ENCODE results near the gene ADCY9. TPM values are rescaled to one million over a fixed set of nuclear protein-coding genes. Genes with fewer than 3 reads are reported as not detected.

Gene ADCY9
- total RNA-seq, 1 experiment from 2014 or later = 9.8 TPM

DNA sequence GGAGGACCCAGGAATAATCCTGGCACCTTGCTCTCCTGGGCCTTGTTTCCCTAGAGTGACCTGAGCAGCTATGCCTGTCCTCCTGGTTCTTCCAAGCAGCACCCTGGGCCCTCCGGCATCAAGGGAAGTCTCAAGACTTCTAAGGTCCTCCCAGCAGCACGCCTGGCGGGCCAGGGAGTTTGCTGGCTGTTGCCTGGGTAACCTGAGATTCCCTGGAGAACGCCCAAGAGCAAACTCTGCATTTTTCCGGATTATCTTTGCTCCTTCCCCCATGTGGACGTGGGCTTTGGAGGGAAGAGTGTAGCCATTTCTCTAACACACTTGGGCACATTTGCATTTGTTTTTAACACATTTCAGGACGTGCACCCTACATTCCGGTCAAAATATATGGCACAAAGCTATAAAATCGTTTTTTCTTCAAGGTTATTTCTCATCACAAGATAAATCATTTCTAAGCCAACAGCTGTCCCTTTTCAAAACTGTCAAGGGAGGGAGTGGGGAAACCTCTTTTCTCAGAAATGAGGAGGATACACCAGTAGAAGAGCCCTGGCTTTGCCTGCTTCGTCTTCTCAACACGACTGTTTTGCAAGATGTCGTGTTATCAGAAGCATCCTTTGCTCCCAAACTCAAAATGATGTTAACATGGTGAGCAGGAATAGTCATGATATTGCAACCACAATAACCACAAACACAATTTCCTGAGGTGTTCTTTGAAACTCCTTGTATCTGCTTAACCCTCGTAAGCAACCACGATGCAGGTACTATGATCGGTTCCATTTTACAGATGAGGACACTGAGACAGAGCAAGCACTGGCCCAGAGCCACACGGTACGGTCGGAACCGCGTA lies 116.5 kb downstream of the ADCY9 start:
- Histone ChIP-seq H3K79me2 (ENCODE audit: insufficient read depth, low read length) (no peaks in the 10 kb centered on the region), H3K9me3 (ENCODE audit: control insufficient read depth in 1 of 2, insufficient read depth in 1 of 2, low read depth in 1 of 2, low read length in 2 of 2) (no peaks in the 10 kb centered on the region), H3K9ac (ENCODE audit: low read length) (no peak overlapping the region), H3K4me3 (replicated peaks in 1 of 2; ENCODE audit: low read depth in 1 of 2, low read length in 2 of 2) (no peak overlapping the region), H2AFZ (ENCODE audit: low read depth, low read length, poor library complexity, severe bottlenecking) (no peak overlapping the region), H3K4me2 (ENCODE audit: low read length) (no peak overlapping the region), H3K27ac (ENCODE audit: low read depth, low read length) (no peak overlapping the region), H4K20me1 (ENCODE audit: insufficient read depth) (no peaks in the 10 kb centered on the region), H3K9me2 (ENCODE audit: insufficient read depth) (no peaks in the 10 kb centered on the region), H3K36me3 (ENCODE audit: control insufficient read depth in 1 of 2, insufficient read depth in 2 of 2, low read length in 2 of 2) (no peaks in the 10 kb centered on the region), H3K4me1 (ENCODE audit: control insufficient read depth in 1 of 2, insufficient read depth in 2 of 2, low read length in 2 of 2) (no peaks in the 10 kb centered on the region), H3K27me3 (ENCODE audit: insufficient read depth, low read length) (no peaks in the 10 kb centered on the region)
- ChIA-PET CTCF (interaction anchor here (1.2 kb wide), 1 partner anchor 16 kb away, joined by 5 read pairs; no protein-coding TSS in a partner anchor), RAD21 (ENCODE audit: low non-redundant PET in 1 of 2, low total read pairs in 2 of 2, uncharacterized antibody in 2 of 2, unreplicated experiment in 2 of 2) (no interaction called here), POLR2A (no interaction called here)
- no peak for ATAC-seq
- no TSS peak for BruUV-seq (replicated peaks)
- intact Hi-C loops (cut with micrococcal nuclease) = no loop called here
- no peak for TF ChIP-seq CBX3 (IDR thresholded peaks at IDR 0.05; ENCODE audit: low read depth)
- TF ChIP-seq TCF7L2 (IDR thresholded peaks at IDR 0.05; ENCODE audit: borderline replicate concordance, extremely low read depth, insufficient read depth, insufficient read length) = no peak
- TF ChIP-seq, protein P1, sequence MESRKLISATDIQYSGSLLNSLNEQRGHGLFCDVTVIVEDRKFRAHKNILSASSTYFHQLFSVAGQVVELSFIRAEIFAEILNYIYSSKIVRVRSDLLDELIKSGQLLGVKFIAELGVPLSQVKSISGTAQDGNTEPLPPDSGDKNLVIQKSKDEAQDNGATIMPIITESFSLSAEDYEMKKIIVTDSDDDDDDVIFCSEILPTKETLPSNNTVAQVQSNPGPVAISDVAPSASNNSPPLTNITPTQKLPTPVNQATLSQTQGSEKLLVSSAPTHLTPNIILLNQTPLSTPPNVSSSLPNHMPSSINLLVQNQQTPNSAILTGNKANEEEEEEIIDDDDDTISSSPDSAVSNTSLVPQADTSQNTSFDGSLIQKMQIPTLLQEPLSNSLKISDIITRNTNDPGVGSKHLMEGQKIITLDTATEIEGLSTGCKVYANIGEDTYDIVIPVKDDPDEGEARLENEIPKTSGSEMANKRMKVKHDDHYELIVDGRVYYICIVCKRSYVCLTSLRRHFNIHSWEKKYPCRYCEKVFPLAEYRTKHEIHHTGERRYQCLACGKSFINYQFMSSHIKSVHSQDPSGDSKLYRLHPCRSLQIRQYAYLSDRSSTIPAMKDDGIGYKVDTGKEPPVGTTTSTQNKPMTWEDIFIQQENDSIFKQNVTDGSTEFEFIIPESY (IDR thresholded peaks at IDR 0.05; ENCODE audit: extremely low read depth, insufficient replicate concordance, low read length) = no peak
- TF ChIP-seq POLR2A (IDR thresholded peaks at IDR 0.05; ENCODE audit: borderline replicate concordance, extremely low read depth, insufficient read depth, insufficient read length) = no peak
- TF ChIP-seq ZNF274 (IDR thresholded peaks at IDR 0.05; ENCODE audit: low read depth, low read length) = no peak
- TF ChIP-seq, protein P2, sequence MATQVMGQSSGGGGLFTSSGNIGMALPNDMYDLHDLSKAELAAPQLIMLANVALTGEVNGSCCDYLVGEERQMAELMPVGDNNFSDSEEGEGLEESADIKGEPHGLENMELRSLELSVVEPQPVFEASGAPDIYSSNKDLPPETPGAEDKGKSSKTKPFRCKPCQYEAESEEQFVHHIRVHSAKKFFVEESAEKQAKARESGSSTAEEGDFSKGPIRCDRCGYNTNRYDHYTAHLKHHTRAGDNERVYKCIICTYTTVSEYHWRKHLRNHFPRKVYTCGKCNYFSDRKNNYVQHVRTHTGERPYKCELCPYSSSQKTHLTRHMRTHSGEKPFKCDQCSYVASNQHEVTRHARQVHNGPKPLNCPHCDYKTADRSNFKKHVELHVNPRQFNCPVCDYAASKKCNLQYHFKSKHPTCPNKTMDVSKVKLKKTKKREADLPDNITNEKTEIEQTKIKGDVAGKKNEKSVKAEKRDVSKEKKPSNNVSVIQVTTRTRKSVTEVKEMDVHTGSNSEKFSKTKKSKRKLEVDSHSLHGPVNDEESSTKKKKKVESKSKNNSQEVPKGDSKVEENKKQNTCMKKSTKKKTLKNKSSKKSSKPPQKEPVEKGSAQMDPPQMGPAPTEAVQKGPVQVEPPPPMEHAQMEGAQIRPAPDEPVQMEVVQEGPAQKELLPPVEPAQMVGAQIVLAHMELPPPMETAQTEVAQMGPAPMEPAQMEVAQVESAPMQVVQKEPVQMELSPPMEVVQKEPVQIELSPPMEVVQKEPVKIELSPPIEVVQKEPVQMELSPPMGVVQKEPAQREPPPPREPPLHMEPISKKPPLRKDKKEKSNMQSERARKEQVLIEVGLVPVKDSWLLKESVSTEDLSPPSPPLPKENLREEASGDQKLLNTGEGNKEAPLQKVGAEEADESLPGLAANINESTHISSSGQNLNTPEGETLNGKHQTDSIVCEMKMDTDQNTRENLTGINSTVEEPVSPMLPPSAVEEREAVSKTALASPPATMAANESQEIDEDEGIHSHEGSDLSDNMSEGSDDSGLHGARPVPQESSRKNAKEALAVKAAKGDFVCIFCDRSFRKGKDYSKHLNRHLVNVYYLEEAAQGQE (IDR thresholded peaks at IDR 0.05; ENCODE audit: low read depth) = no peak
- no peak for TF ChIP-seq CTCF (IDR thresholded peaks at IDR 0.05 in 2 of 3, conservative IDR thresholded peaks at IDR 0.05 in 1 of 3; ENCODE audit: borderline replicate concordance in 1 of 3, insufficient read depth in 1 of 3, low read depth in 2 of 3, low read length in 2 of 3)
- TF ChIP-seq SRF (IDR thresholded peaks at IDR 0.05; ENCODE audit: low read depth) = no peak
- TF ChIP-seq RAD21 (IDR thresholded peaks at IDR 0.05; ENCODE audit: low read depth) = no peak
- TF ChIP-seq EZH2phosphoT487 (IDR thresholded peaks at IDR 0.05; ENCODE audit: borderline replicate concordance) = no peak
- no peak for TF ChIP-seq SP1 (IDR thresholded peaks at IDR 0.05; ENCODE audit: low read depth)
- DNase-seq (ENCODE audit: low read depth, low spot score) = no peak

Data from HCT116 (cell line).